G401.6 (cell line): Measurements from ENCODE around the gene RNU5B-1.

Source experiments
- FAIRE-seq: peaks from 2 replicates; lab custom pipeline; 2012; peaks lifted over from hg19 to GRCh38; lab: Jason Lieb, UNC

The RNU5B-1 gene

GRCh38 chr15:65304381-65305149, at the start of gene RNU5B-1:
RNU5B-1 (plus strand) TSS chr15:65304677.
- peak; percentile 98 for FAIRE-seq

GRCh38 chr15:65254758-65255157, 49.7 kb upstream of the RNU5B-1 start:
- FAIRE-seq = no peak

GRCh38 chr15:65255486-65256140, 48.9 kb upstream of the RNU5B-1 start:
- FAIRE-seq = no peak

- no peak for FAIRE-seq
Observed at GRCh38 chr15:65258375-65259262, 45.9 kb upstream of the RNU5B-1 start.

GRCh38 chr15:65259367-65259797, 45.1 kb upstream of the RNU5B-1 start:
- no peak for FAIRE-seq

- FAIRE-seq = no peak
Observed at GRCh38 chr15:65260968-65261367, 43.5 kb upstream of the RNU5B-1 start.

GRCh38 chr15:65263313-65263712, 41.2 kb upstream of the RNU5B-1 start:
- FAIRE-seq = no peak

GRCh38 chr15:65264863-65265430, 39.5 kb upstream of the RNU5B-1 start:
- FAIRE-seq = no peak

GRCh38 chr15:65266469-65266868, 38.0 kb upstream of the RNU5B-1 start:
- no peak for FAIRE-seq

- FAIRE-seq = no peak
Observed at GRCh38 chr15:65268411-65268810, 36.1 kb upstream of the RNU5B-1 start.

GRCh38 chr15:65270811-65271545, 33.5 kb upstream of the RNU5B-1 start:
- FAIRE-seq = peak; percentile 86

GRCh38 chr15:65275104-65275727, 29.3 kb upstream of the RNU5B-1 start:
- no peak for FAIRE-seq

- no peak for FAIRE-seq
Observed at GRCh38 chr15:65275728-65276126, 28.8 kb upstream of the RNU5B-1 start.

- no peak for FAIRE-seq
Observed at GRCh38 chr15:65277015-65277414, 27.5 kb upstream of the RNU5B-1 start.

GRCh38 chr15:65278480-65278879, 26.0 kb upstream of the RNU5B-1 start:
- FAIRE-seq = no peak

GRCh38 chr15:65285291-65286068, 19.0 kb upstream of the RNU5B-1 start:
- FAIRE-seq = no peak

- no peak for FAIRE-seq
Observed at GRCh38 chr15:65286069-65286703, 18.3 kb upstream of the RNU5B-1 start.

- no peak for FAIRE-seq
Observed at GRCh38 chr15:65286704-65287519, 17.6 kb upstream of the RNU5B-1 start, which contains the start of gene PARP16. PARP16 (minus strand) TSS chr15:65286883; CDS start chr15:65286426, 457 bp downstream.

- FAIRE-seq = no peak
Observed at GRCh38 chr15:65287520-65287855, 17.0 kb upstream of the RNU5B-1 start.
